ENCODE data around the gene BTRC.
"Not testable (repeated sequence)": the region's sequence is repeated elsewhere in the genome, so short reads cannot be mapped to it uniquely, and the experiment has no call there.

Gene BTRC

DNA sequence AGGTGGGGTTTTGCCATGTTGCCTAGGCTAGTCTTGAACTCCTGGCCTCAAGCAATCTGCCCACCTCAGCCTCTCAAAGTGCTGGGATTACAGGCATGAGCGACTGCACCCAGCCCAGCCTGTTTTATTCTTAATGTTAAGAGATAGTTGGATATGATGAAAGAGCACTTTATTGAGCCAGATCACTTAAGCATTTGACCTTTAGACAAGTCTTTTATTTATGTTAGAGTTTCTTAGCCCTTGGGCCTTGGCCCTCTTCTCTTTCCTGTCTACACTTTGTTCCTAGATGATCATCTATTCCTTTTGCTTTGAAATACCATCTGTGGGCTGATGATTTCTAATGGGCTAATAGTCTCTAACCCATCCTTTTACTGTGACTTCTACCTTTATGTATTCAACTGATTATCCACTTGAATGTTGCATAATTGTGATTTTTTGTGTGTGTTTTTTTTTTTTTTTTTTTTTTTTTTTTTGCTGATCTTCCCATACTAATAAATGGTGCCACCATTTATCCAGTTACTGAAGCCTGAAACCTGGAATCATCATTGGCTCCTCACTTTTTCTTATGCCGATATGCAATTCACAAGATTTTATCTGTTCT, 34.8 kb downstream of the BTRC start:
- DNase-seq: no peak

DNA sequence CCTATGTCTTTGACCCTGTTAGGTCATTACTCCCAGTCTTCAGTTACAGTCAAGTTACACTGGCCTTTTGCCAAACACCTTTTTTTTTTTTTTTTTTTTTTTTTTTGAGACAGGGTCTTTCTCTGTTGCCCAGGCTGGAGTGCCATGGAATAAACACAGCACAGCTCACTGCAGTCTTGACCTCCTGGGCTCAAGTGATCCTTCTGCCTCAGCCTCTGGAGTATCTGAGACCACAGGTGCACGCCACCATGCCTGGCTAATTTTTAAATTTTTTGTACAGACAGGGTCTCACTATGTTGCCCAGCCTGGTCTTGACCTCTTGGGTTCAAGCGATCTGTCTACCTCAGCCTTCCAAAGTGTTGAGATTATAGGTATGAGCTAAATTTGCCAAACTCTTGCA, 35.6 kb downstream of the BTRC start:
- DNase-seq: not testable (repeated sequence)

DNA sequence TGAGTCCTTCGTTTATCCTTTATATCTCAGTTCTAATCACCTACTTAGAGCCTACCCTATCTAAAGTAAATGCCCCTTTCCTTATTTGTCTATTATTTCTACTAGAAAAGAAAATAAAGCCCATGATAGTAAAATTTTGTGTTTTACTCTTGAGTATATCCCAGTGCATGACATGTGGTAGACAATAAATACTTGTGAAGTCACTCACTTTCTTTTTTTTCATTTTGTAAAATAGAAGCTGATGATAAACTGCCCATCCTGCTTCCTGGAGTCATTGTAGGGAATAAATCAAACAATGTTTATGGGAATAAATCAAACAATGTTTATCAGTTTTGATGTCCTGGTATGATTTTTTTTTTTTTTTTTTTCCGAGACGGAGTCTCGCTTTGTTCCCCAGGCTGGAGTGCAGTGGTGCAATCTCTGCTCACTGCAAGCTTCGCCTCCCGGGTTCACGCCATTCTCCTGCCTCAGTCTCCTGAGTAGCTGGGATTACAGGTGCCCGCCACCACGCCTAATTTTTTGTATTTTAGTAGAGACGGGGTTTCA, 36.1 kb downstream of the BTRC start:
- no peak for DNase-seq

DNA sequence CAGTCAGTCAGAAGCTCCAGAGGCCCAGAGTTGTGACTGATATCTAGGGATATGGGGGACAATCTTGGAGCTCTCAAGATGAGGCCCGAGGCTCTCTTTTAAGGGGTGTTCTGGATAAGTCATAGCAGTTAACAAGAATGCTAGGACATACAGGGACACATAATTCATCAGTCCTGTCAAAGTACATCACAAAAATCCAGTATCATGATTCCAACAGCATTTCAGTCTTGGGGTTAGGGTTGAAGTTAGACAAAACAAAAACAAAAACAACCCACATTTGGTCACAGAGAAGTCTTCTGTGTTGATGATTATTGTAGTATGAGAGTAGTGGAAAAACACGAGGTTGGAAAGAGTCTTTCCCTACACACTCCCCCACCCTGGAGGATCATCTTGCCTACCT, 39.4 kb downstream of the BTRC start:
- DNase-seq: no peak

DNA sequence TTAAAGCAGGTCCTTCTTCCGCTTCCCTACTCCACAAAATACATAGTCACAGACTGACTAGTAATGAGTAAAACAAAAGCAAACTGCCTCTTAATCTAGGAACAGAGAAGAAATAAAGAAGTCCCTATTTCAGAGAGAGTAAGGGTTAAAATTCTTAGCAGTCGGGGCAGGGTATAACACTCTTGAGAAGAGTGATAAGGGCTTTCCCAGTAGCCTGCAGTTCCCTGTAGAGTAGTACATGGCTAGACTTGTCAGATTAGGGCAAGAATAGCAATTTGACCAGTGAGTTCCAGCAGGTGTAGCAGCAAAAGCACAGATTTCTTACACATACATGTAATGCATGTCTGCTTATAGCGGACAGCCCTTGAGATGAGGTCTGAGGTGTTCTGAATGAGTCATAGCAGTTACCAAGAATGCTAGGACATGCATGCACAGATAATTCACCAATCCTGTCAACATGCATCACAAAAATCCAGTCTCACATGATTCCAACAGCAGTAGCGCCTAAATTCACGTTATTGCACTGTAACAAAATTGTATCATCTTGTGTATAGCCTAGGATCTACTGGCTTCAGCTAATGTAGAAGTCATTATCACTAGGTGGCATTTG, 40.7 kb downstream of the BTRC start:
- DNase-seq: no peak

DNA sequence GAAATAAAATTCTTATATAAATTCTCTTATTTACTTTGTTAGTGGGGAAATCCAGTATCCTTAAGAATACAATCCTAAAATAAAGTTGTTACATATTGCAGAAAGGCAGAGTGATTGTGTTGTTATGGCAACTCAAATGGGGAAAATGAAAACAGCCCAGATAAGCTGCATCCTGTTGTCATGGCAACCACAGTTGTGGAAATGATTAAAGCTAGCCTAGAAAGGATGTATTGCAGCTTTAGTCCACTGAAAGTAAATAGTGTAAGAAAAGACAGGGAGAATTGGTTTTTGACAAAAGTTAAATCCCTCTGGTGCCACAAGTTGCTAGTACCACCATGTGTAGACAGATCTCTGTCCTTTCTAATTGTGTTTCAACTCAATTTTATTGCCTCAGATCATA, 43.2 kb downstream of the BTRC start:
- no peak for DNase-seq

DNA sequence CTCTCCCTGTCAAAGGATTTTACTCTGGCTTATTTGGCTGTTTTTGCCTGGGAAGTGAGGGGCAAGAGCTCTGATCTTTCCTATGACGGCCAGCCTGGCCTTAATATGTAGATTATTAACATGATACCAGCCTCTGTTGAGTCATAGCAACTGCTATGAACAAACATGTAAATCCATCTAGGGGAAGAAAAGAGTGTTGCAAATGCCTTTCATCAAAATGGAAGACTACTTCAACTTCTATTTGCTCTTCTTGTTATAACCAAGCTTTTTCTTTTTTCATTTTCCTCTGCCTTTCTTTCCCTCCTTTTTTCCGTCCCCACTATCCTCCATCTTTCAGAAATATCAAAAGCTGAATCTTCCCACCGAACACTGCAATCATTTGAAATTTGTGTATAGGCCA, 46.6 kb downstream of the BTRC start:
- no peak for DNase-seq

DNA sequence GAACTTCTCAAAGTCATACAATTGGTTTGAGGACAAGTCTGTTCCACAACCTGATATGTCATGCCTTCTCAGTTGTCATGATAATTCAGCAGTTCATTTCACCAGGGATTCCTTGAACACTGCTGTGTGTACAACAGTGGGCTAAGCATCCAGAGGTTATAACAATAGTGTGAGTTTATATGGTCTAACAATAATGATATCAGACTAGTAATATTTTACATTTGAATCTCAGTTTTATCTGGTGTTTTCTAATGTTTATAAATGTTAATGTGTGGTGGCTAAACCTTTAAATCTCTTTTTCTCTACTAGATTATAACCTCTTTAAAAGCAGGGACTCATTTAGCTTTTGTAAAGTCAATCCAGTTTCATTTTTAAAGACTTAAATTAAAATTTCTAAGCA, 48.7 kb downstream of the BTRC start:
- no peak for DNase-seq

DNA sequence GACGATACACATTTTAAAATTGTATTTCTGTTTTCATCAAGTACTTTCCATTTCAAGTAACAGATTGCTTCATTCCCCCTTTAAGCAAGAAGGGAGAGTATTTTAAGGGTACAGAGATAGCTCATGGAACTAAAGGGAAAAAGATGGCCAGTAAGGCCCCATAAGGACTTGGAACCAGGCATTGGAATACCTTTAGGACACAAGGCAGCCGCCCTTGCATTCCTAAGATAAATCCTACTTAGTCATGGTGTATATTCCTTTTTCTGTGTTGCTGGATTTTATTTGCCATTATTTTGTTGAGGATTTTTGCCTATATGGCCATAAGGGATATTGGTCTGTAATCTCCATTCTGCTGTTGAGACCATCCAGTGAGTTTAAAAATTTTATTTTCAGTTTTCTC, 49.2 kb downstream of the BTRC start:
- no peak for DNase-seq

DNA sequence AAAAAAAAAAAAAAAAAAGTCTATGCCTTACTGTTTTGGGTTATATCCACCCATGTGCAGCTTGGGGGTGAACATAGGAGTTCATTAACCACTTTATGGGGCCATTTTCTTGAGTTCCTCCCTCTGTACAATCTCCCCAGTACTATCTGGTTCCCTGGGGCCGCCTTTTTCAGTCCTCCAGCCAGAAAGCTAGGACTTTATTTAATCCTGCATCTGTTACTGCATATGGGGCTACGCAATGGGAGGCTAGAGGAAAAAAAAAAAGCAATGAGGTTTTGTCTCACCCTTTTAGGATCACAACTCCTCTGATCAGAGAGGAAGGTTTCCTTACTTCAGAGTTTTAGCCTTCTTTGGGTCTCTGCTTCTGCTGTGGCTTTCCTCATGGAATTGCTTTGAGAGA, 51.0 kb downstream of the BTRC start:
- no peak for DNase-seq

DNA sequence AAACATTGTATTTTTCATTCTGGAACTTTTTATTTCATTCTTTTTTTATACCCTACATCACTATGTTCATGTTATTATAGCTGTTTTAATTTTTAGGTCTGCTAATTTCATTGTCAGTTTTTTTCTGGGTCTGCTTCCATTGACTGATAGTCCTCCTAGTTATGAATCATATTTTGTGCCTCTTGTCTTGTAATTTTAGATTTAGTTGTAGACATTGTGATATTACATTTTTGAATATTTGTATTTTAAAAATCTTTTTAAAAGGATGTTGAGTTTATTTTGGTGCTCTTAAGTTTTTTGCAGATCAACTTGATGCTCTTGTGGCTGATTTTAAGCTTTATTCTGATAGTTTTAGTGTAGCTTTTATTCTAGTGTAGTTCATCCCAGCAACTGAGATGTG, 57.6 kb downstream of the BTRC start:
- no peak for DNase-seq

DNA sequence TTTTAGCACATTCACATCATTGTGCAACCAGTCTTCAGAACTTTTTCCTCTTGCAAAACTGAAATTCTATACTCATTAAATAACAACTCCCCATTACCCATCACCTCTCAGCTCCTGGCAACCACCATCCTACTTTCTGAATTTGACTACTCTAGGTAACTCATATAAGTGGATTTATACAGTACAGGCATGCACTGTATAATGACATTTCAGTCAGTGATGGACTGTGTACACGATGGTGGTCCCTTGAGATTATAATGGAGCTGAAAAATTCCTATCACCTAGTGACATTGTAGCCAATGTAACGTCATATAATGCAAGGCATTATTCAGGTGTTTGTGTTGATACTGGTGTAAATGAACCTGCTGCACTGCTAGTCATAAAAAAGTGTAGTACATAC, 60.1 kb downstream of the BTRC start:
- no peak for DNase-seq

DNA sequence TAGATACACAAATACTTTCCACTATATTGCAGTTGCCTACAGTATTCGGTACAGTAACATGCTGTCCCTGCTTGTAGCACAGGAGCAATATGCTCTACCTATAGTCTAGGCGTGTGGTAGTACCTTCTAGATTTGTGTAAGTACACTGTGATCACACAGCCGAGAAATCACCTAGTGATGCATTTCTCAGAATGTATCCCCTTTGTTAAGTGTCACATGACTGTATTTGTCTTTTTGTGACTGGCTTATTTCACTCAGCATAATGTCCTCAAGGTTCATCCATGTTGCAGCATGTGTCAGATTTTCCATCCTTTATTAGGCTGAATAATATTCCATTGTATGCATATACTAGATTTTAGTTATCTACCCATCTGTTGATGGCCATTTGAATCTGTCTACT, 61.9 kb downstream of the BTRC start:
- no peak for DNase-seq

DNA sequence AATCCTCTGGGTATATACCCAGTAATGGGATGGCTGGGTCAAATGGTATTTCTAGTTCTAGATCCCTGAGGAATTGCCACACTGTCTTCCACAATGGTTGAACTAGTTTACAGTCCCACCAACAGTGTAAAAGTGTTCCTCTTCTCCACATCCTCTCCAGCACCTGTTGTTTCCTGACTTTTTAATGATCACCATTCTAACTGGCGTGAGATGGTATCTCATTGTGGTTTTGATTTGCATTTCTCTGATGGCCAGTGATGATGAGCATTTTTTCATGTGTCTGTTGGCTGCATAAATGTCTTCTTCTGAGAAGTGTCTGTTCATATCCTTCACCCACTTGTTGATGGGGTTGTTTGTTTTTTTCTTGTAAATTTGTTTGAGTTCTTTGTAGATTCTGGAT, 68.0 kb downstream of the BTRC start:
- not testable (repeated sequence) for DNase-seq

DNA sequence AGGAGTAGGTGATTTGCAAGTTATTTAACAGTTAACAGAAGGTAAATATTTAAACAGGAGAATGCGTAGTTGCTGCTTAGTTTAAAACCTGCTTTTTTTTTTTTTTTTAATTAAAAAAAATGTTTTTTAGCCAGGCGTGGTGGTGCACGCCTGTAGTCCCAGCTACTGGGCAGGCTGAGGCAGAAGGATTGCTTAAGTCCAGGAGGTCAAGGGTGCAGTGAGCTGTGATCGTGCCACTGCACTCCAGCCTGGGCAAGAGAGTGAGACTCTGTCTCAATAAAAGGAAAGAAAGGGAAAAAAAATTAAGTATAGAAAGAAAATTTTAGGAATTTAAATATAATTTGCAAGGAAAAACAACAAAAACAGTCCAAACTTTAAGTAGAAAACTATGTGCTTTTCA, 71.6 kb downstream of the BTRC start:
- DNase-seq: no peak

DNA sequence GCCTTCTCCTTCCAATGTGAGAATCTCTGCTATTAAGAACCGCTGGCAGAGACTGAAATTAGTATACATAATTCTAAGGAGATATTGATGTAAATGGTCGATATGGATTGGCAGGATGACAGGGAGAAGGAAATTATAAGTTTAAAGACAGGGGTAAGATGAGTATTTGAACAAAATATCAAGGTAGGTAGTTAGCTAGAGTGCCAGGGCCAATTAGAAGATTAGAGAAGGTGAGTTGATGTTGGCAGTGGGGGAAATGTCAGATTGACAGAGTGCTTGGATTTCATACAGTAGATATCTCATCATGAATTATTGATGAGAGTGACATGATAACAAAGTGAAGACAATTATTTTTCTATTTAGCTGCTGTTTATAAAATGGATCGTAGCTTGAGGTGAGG, 74.1 kb downstream of the BTRC start:
- DNase-seq: no peak

DNA sequence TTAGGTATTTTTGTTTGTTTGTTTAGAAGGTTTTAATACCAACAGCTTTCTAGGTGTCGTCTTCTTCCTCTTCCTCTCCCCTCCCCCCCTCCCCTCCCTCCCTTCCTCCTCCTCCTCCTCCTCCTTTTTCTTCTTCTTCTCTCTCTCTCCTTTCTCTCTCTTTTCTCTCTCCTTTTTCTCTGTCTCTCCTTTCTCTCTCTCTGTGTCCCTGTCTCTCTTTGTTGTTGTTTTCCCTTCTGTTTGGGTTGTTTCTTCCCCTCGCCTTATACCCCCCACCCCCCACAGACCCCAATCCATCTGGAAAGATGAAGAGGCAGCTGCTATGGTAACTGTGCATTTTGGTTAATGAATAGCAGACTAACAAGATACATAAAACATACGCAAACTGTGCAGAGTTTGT, 75.5 kb downstream of the BTRC start:
- DNase-seq: no peak

DNA sequence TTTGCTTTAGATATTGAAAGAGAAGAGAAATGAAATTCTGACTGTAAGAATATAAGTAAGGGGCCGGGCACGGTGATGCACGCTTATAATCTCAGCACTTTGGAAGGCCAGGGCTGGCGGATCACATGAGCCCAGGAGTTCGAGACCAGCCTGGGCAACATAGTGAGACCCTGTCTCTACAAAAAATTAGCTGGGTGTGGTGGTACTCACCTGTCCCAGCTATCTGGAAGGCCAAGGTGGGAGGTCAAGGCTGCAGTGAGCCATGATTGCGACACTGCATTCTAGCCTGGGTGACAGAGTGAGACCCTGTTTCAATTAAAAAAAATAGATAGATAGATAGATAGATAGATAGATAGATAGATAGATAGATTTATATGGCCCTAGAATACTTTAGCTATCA, 82.3 kb downstream of the BTRC start:
- no peak for DNase-seq

DNA sequence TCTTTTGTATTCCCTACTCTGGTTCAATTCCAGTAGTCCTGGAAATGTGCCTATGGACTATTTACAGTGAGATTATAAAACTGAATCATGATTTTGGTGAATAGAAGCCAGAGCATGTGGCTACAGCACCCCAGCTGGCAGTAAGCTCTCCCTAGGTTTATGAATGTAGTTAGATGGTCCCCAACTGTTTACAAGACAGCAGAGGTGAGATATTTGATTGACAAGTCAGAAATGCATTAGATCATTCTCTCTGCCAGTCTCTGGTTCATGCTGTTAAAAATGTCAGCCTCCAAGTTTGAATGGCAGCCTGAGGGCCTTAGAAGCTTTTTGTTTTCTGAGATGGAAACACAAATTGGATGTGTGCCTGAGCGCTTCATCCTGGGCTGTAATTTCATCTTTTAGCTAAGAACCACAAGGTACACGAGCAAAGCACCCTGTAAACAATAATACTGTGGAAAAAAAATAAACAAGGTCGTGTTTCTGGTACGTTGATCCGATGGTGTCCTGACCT, 85.0 kb downstream of the BTRC start:
- DNase-seq: no peak

DNA sequence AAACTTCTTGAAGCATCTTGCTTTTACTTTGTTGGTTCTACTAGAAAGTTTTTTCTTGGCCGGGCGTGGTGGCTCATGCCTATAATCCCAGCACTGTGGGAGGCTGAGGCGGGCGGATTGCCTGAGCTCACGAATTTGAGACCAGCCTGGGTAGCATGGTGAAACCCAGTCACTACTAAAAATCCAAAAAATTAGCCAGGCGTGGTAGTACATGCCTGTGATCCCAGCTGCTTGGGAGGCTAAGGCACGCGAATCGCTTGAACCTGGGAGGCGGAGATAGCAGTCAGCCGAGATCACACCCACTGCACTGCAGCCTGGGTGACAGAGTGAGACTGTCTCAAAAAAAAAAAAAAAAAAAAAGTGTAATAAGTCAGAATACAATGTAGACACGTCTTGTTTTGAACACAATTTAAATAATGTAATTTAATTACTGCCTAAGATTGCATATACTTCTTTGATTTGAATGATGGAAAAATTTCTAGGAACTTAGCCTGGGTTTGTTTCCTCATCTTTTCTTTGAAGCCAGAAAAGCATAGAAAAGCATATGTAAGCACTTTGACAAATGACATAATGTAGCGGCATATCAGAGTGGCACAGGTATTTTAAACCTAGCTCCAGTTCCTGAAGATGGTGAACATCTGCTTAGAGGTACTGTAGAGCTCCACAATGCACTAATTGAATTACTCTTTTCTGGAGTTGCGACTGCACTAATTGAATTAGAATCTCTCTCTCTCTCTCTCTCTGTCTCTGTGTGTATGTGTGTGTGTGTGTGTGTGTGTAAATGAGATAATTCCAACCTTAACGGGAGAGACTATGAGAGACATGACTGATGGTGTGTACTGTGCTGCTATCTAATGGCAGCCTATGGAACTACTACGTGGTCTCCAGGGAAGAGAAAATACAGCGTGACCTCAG, 87.8 kb downstream of the BTRC start:
- DNase-seq: peak; percentile 26

DNA sequence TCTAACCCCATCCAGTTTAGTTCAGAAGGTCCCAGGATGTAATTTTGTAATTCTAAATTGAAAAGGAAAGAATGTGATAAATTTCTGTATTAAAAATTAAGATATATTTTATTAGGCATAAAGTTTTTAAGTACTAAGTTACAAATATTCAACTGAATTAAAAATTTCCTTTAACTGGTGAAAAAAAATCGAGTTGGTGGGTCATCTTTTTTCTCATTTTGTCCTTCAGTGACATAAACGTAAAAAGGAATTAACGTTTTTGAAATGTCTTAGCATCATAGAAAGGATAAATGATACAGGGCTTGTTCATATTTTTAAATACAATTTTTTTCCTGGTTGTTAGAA, 88.5 kb downstream of the BTRC start:
- DNase-seq: no peak

DNA sequence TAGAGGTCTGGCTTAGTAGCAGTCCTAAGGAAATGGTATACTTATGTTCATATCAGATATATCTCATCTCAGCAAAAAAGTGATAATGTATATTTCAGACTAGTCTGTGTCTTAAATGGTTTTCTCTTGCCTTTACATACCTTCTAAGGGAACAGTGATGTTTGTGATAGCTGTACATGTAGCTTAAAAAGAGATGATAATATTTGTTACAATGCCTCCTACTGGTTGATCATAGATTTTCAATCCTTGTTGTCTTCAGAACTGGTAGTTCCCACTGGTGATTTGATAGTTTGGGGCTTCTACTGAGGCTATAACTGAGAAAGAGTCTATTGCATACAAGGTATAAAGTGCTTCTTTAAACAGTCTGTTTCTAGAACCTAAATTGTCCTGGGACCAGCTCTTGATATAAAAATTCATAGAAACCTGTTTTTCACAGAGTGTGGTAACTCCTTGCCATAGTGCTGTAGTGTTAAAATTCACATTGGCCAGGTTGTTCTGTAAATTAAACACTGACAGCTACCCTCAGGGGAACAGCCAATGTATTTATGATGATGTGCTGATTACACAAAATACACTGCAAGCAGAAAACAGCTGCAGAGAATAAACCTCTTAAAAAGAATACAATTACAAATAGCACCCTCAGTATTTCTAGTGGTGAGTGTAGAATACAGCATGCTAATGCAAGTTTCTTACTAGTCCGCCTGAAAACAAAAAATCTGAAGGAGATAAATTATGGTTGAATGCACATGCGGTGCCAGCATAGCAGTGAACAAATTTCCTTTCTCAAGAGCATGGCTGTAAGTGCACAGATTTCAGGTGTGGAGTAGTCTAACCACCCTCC, 90.3 kb downstream of the BTRC start:
- DNase-seq: no peak

DNA sequence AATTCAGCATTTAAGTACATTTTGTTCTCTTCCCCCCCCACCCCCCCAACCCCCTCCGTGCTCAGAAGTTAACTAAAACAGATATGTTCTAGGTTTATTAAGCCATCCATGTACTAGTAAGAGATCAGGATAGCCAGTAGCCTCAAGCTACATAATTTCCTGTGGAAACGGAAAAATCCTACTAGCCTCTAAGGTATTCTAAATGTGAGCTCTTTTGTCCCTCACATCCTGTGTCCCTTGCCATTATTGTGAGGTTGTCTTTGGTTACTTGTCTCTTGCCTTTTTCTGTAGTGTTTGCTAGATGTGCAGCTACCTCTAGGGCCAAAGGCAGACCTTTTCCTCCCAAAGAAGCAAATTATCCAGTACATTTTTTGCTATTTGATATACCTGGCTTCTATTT, 92.1 kb downstream of the BTRC start:
- no peak for DNase-seq
